ENCODE results near the gene DHCR7. TPM values are rescaled to one million over a fixed set of nuclear protein-coding genes. Genes with fewer than 3 reads are reported as not detected.

The DHCR7 gene
- total and polyA plus RNA-seq, 2 donors (not counting 1 experiment from before 2014, with no cell fraction given), result 6.9 to 15.3 TPM

GRCh38 chr11:71397961-71398360 is 50.2 kb downstream of the DHCR7 start:
- TF ChIP-seq EZH2 (IDR thresholded peaks at IDR 0.05; ENCODE audit: borderline replicate concordance, insufficient read depth, low read depth, low read length, poor library complexity, severe bottlenecking) (no peak), CTCF (IDR thresholded peaks at IDR 0.05) (no peak)
- no peak overlapping the region for H3K4me2 ChIP-seq (replicated peaks; ENCODE audit: low read depth, low read length, poor library complexity, severe bottlenecking)

GRCh38 chr11:71397331-71397860 is 50.8 kb downstream of the DHCR7 start:
- intact Hi-C loops (cut with micrococcal nuclease), result no loop called here
- CTCF ChIA-PET, result no interaction called here
- H3K4me3 Mint-ChIP-seq, result no peak overlapping the region
- no peak for TF ChIP-seq EZH2 (IDR thresholded peaks at IDR 0.05; ENCODE audit: borderline replicate concordance, insufficient read depth, low read depth, low read length, poor library complexity, severe bottlenecking)
- no peak for TF ChIP-seq CTCF (IDR thresholded peaks at IDR 0.05)
- Histone ChIP-seq H2AFZ (ENCODE audit: insufficient read depth, low read depth, low read length, poor library complexity, severe bottlenecking) (no peak overlapping the region), H3K9ac (ENCODE audit: low read length) (no peak overlapping the region), H3K9me3 (ENCODE audit: control extremely low read depth in 1 of 3, control insufficient read depth in 2 of 3, insufficient read depth in 1 of 3, low read length in 2 of 3) (no peaks in the 10 kb centered on the region), H4K20me1 (ENCODE audit: control insufficient read depth, insufficient read depth, low read length, poor library complexity, severe bottlenecking) (no peaks in the 10 kb centered on the region), H3K4me2 (replicated peaks; ENCODE audit: low read depth, low read length, poor library complexity, severe bottlenecking) (no peak overlapping the region), H3K4me3 (ENCODE audit: control extremely low read depth in 1 of 5, extremely low read depth in 1 of 5, insufficient read depth in 1 of 5, low read depth in 2 of 5, low read length in 4 of 5) (no peak overlapping the region), H3K4me1 (ENCODE audit: control insufficient read depth in 2 of 2, insufficient read depth in 2 of 2, low read length in 2 of 2) (no peaks in the 10 kb centered on the region), H3K27ac (ENCODE audit: low read length in 2 of 2) (no peak overlapping the region), H3K27me3 (replicated peaks in 1 of 4; ENCODE audit: control extremely low read depth in 1 of 4, control insufficient read depth in 3 of 4, insufficient read depth in 4 of 4, low read length in 3 of 4) (no peaks in the 10 kb centered on the region), H3K36me3 (replicated peaks in 1 of 2; ENCODE audit: control extremely low read depth in 1 of 2, control insufficient read depth in 1 of 2, extremely low read depth in 1 of 2, insufficient read depth in 2 of 2, low read length in 1 of 2) (no peaks in the 10 kb centered on the region), H3K79me2 (ENCODE audit: control insufficient read depth, insufficient read depth, low read length) (no peaks in the 10 kb centered on the region)
- no peaks in the 10 kb centered on the region for H3K4me1 Mint-ChIP-seq
- ATAC-seq (ENCODE audit: low read depth), result no peak
- 88% methylated on average over 9 of the region's 10 CpGs for WGBS (ENCODE audit: insufficient coverage)
- no peak overlapping the region for H3K27ac Mint-ChIP-seq
- H3K27me3 Mint-ChIP-seq, result peaks cover 5% of the 10 kb centered on the region
- H3K9me3 Mint-ChIP-seq (ENCODE audit: insufficient read depth), result no peaks in the 10 kb centered on the region
- POLR2A ChIA-PET, result no interaction called here
- DNase-seq, result no peak

More at GRCh38 chr11:71397961-71398360, 50.2 kb downstream of the DHCR7 start:
- Histone ChIP-seq H3K9ac (ENCODE audit: low read length) (no peak overlapping the region), H3K27me3 (replicated peaks in 1 of 4; ENCODE audit: control extremely low read depth in 1 of 4, control insufficient read depth in 3 of 4, insufficient read depth in 4 of 4, low read length in 3 of 4) (no peaks in the 10 kb centered on the region), H3K9me3 (ENCODE audit: control extremely low read depth in 1 of 3, control insufficient read depth in 2 of 3, insufficient read depth in 1 of 3, low read length in 2 of 3) (peaks cover 0 to under 1% (median 0%) of the 10 kb centered on the region in 3 donors), H2AFZ (ENCODE audit: insufficient read depth, low read depth, low read length, poor library complexity, severe bottlenecking) (no peak overlapping the region), H3K79me2 (ENCODE audit: control insufficient read depth, insufficient read depth, low read length) (no peaks in the 10 kb centered on the region), H3K4me1 (ENCODE audit: control insufficient read depth in 2 of 2, insufficient read depth in 2 of 2, low read length in 2 of 2) (no peaks in the 10 kb centered on the region), H3K27ac (ENCODE audit: low read length in 2 of 2) (no peak overlapping the region), H3K36me3 (replicated peaks in 1 of 2; ENCODE audit: control extremely low read depth in 1 of 2, control insufficient read depth in 1 of 2, extremely low read depth in 1 of 2, insufficient read depth in 2 of 2, low read length in 1 of 2) (no peaks in the 10 kb centered on the region), H3K4me3 (ENCODE audit: control extremely low read depth in 1 of 5, extremely low read depth in 1 of 5, insufficient read depth in 1 of 5, low read depth in 2 of 5, low read length in 4 of 5) (no peak overlapping the region), H4K20me1 (ENCODE audit: control insufficient read depth, insufficient read depth, low read length, poor library complexity, severe bottlenecking) (no peaks in the 10 kb centered on the region)
- CTCF ChIA-PET, result no interaction called here
- intact Hi-C loops (cut with micrococcal nuclease), result no loop called here
- Mint-ChIP-seq H3K4me3 (no peak overlapping the region), H3K4me1 (no peaks in the 10 kb centered on the region), H3K9me3 (ENCODE audit: insufficient read depth) (no peaks in the 10 kb centered on the region), H3K27ac (no peak overlapping the region), H3K27me3 (peaks cover 5% of the 10 kb centered on the region)
- DNase-seq (no peak), ATAC-seq (ENCODE audit: low read depth) (no peak)
- POLR2A ChIA-PET, result no interaction called here
- 95% methylated on average over 16 of the region's 17 CpGs for WGBS (ENCODE audit: insufficient coverage)
